T-helper 9 cell (primary cell): ENCODE data around the gene AJAP1.

Source experiments
- DNase-seq: peaks from one replicate; pipeline ENCODE4 v3.0.0-alpha.2; 2020

The AJAP1 gene

DNA sequence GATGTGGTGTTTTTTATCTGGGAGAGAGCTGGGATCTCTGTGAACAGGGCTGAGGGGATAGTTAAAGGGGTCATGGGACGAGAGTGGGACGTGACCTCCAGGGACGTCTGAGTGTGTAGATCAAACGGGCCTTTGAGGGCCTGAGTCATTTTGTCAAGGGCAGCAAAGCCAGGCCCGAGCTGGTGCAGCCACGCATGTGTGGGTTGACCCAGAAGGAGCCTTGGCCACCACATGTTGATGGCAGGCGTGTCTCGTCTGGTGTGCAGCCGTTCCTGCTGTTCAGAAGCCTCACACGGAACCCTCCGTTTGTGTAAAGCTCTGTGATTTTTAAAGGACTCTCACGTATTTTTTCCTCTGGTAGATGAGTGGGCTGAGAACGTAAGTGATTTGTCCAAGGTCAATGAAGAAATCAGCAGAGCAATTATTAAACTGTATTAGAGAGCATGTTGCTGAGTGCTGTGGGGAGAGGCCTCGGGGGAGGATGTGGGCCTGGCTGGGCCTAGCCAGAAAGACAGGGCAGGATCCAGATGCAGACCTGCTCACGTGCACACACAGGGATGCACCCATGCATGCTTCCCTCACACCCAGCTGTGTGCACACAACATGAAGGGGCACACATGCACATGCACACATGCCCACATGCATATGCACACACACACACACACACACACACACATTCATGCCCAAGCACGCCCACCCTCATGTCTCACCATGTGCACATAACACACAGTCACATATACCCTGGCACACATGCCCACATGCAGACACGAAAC is 89.8 kb downstream of the AJAP1 start:
- DNase-seq = no peak

DNA sequence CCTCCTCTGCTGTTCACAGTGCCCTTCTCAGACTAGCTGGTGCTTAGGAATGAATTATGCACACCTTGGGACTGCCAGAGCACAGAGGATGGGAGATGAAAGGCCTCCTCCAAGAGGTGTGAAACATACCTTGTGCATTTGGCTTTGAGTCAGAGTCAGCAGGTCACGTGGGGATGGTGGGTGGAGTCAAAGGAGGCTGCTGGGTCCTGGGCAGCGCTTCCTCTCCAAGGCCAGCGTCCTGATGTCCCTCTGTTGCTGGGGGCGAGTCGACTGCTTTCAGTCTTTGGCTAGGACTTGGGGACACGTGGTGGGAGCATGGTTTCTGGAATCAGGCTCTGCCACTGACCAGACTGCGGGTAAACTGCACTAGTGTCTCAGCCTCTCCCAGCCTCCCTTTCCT is 91.2 kb downstream of the AJAP1 start:
- no peak for DNase-seq

DNA sequence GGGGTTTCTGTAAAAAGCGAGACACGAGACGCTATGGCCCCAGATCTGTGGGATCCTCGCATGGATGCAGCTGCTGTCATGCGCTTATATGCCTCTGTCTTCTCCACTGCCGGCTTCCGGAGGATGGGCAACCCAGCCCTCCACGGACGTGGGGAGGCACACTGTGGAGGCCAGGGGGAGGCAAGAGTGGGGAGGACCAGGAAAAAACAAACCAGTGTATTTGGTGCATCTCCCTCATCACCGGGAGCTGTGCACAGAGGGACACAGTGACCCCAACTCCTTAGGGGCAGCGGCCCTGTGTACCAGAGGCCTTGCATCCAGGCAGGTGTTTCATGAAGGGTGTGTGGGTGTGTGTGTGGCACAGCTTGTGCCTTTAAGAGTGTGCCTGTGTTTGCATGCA is 95.0 kb downstream of the AJAP1 start:
- DNase-seq = no peak

DNA sequence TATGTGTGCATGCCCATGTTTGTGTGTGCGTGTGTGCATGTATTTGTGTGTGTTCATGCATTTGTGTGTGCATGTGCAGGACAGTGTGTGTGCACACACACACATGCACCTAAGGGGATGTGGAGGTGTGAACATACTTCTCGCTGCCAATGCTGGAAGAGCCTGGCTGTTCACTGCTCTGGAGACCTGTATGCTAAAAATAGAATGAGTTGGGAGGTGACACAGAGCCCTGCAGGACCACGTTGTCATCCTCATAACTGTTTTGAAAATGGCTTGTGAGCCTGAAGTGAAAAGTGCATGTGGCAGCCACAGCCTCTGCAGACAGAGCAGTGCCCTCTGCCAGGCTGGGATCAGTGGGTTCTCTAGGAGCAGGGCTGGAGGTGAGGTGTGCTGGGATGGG is 95.8 kb downstream of the AJAP1 start:
- DNase-seq = no peak

DNA sequence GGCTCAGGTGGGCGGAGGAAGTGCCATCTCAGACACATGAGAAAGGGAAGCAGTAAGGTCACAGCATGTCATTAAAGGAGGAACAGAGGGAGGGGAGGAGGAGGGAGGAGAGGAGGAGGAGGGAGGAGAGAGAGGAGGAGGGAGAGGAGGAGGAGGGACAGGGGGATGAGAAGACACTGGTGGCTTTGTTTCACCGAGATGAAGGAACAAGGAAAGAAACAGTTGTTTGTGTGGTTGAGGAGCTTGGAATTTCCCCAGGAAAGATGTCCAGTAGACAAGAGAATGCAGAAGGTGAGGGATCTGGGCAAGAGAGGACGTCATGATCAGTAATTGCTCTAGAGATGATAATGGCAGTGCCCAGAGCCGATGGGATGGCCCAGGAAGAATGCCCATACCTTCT is 97.7 kb downstream of the AJAP1 start:
- no peak for DNase-seq

DNA sequence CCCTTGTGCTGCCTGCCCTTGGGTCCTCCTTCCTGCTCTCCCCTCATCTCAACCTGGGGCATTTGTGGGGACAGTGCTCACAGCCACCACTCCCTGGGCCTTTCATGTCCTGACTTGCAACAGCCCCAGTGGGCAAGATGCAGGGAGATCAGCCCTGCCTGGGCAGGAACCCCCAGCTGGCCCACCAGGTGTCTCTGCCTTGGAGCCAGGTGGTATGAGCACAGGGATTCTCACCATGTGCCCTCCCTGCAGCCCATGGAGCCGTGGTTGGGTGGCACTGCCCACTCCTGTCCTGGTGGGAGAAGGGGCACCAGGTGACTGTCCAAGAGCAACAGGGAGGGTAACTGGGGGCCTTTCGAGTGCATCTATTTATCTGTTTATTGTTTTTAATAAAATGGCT is 100.4 kb downstream of the AJAP1 start:
- DNase-seq = no peak

DNA sequence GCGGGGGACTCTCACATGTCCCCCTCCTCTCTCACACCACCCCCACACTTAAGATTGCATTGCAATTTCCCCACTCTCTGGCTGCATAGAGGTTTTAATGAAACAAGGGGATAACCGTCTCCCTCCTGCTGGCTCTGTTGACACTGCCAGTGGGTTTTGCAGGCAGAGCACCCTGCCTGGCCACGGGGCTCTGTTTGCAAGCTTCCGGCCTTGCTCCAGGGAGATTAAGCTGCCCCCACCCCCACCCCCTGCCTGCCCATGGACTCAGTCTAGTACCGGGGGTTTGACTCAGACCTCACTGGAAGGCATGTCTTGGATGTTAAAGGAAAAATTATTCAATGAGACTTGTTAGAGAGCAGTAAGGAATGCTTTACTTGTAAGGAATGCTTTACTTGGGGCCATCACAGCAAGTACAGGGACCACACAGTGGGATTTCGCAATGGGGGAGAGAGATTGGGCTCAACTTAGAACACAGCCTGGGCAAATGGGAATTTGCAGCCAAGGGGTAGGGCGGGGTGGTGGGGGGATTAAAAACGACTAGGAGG is 101.0 kb downstream of the AJAP1 start:
- DNase-seq = no peak

DNA sequence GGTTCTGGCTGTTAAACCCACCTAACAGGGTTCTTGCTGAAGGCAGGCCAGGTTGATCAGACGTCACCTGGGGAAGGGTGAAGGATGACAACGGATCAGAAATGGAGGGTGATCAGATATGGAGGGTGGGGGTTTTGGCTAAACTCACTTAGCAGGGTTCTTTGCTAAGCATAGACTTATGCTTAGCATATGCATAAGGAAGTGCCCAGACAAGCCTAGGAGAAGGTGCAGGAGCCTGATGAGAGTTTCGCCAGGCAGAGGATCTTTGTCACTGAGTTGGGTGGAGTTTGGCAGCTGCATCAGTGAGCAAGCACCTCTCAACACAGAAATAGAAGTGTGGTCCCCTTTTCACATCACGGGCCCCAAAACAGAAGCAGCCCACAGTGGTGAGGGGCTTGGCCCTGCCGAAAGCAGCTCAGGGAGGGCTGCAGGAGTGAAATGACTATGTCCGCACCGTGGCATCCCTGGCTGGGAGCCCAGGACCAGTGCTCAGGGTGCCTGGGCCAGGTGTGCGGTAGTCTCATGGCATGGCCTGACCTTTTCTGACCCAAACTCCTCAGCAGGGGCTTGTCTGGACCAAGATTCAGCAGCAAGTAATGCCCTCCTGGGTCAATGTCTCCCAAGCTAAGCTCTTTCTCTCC is 101.6 kb downstream of the AJAP1 start:
- no peak for DNase-seq

DNA sequence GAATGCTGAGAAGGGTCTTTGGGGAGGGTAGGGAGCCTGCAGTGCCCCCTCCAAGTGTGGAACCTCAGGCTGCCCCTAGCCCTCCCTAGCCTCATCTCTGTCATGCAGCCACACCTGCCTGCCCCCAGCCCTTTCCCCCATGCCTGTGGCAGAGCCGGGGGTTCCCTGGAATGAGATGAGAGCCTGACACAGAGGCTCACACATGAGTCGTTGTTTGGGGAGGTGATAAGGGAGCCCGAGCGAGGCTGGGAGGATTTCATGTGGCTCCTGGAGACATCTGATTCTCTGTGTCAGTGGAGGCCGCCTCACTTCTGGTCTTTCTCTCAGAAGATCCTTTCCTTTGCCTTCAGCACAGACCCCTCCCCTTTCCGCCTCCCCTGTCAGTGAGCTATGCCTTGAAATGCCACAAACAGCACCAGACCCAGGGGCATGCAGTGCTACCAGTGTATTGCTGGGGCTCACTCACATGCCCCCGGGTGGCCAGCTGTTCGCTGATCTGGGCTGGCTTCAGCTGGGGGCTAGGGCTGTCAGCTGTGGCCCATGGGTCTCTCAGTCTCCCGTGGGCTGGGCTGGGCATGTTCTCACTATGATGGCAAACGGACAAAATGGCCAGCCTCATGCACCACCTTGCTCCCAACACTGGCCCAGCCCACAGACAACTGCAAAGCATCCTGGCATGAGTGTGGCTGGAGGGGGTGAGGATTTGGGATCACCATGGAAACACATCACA is 102.6 kb downstream of the AJAP1 start:
- no peak for DNase-seq

DNA sequence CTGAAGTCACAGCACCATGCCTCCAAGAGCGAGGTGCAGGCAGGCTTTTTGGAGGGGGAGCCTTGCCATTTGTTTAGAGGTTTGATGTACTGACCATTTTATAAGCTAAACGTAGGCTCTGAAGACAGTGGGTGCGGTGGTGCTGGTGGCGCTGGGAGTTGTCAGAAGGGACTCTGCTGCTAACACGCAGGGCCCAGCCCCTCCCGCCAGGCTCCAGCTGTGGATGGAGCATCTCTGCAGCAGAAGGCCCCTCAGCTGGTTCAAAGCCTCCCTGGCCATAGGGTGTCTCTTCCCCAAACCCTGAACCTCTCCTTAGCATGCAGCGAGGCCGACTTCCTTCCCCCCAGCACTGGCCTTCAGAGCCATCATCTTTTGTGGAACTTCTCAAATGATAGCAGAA is 105.3 kb downstream of the AJAP1 start:
- DNase-seq = no peak

DNA sequence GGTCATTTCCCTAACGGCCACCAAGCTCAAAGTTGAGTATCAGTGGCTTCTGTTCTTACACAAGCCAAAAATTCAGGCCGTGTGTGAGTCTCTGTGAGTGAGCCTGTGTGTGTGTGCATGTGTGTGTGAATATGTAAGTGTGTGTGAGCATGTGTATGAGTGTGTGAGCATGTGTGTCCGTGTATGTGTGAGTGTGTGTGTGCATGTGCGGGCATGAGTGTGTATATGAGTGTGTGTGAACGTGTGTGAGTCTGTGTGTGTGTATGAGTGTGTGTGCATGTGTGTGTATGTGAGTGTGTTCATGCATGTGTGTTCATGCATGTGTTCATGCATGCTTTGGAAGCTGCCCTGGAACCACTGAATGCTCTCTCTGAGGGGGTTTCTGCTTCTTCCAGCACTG is 105.7 kb downstream of the AJAP1 start:
- no peak for DNase-seq

DNA sequence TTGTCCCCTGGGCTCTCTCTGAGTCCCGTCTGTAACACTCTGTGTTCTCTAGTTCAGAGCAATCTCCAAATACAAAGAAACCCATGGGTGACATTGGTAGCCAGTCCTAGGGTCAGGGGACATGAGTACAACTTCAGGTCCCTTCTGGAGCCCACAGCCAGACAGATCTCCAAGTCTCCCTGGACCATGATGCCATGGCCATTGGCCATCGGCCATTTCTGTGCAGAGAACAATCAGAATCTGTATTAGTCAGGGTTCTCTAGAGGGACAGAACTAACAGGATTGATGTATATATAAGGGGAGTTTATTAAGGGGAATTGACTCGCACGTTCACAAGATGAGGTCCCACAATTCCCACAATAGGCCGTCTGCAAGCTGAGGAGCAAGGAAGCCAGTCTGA is 106.9 kb downstream of the AJAP1 start:
- DNase-seq = no peak

DNA sequence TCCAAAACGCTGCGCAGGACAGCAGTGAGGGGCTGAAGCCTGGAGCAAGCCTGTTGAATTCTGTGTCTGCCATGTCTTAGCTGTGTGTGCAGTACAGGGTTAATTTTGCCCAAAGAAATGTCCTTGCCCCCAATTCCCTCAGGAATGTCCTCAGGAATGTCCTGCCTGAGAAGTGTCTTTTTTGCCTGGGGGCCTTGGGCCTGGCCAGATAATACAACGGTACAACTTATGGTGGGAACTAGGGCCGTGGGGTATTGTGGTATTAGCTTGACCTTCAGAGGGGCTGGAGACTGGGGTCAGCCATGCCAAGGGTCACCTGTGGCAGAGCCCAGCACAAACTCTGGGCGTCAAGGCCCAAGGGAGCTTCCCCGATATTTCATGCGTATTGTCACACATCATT is 107.7 kb downstream of the AJAP1 start:
- DNase-seq = no peak

DNA sequence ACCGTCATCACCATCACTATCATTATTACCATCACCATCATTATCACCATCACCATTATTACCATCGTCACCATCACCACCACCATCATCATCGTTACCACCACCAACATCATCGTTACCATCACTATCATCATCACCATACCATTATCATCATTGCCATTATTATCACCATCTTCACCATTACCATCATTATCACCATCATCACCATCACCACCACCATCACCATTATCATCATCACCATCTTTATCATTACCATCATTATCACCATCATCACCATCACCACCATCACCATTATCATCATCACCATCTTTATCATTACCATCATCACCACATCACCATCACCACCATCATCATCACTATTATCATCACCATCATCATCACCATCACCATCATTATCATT is 112.9 kb downstream of the AJAP1 start:
- no peak for DNase-seq

DNA sequence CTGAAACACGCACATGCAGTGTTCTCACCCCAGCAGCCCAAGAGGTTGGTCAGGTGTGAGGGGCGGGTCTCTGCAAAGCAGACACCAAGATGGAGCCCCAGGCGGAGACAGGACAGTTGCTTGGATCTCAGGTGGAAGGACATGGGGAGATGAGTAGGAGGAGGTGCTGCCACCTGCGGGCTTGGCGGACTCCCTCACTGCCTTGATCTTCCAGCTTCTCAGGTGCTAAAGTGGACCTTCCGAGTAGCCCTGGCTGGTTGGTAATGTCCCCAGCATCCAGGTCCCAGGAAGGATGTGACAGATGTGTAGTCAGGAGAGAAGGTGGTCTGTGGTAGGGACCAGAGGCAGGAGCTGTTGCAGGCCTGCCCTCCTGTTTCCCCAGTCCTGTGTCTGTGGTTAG is 114.1 kb downstream of the AJAP1 start:
- DNase-seq = no peak

DNA sequence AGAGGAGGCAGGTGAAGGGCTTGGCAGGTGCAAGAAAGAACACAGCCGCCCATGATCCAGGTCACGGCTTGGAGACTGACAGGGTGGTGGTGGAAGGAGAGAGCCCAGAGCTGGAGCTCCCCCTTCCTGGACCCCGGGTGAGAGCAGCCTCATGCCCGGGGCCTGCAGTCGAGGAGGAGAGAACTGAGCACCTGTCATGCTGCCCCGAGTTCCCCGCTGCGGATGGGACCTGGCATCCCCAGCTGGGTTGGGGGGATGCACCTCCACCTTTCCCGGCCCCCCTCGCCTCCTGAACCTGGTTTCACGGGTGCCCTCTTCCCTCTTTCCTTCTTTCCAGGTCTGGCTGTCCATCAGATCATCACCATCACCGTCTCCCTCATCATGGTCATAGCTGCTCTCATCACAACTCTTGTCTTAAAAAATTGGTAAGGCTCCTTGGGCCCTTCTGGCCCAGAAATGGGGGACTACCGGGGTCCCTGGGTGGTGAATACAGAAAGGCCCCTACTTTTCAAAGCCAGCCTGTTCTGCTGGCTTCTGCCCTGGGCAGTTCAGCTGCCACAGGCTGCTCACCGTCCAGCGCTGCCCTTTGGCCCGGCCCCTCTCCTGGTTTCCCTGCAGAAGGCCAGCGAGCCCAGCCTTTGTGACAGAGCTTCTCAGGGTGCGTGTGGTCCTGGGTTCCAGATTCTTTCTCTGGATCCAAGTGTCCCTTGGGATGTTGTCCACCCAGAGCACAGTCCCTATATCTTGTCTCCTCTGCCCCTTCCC is 115.3 kb downstream of the AJAP1 start:
- no peak for DNase-seq

DNA sequence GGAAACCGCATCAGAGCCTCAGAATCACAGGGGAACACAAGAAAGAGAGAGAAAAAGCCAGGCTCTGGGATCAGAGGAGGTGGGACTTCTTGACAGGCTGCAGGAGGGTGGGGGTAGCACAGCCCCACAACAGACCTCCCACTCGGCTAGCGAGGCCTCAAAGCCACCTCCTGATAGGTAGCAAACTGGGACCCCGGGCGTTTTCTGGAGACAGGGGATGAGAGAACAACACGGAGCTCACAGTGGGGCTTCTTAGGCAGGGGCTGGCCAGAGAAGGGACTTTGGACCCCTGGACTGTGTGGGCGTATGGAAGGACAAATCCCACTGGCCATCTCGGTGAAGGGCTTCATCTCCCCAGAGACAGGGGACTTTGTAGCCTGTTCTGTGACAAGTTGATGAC is 116.3 kb downstream of the AJAP1 start:
- DNase-seq = no peak

DNA sequence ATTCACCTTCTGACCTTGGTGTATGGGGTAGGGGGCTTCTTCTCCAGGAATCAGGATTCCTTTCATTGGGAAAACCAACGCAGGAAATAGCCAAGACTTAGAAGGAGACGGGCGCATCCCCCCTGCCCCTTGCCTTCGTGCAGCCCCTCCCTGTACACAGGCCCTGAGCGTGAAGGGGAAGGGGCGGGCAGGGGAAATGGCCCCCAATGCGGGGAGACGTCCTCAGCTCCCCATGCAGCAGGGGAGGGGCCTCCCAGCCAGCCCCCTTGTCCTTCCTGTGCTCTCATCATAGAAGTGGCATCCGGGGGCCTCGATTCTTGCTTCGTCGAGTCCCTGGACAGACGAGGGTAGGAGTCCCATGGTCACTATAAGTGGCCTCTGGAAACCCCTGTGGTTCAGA is 116.9 kb downstream of the AJAP1 start:
- DNase-seq = no peak

DNA sequence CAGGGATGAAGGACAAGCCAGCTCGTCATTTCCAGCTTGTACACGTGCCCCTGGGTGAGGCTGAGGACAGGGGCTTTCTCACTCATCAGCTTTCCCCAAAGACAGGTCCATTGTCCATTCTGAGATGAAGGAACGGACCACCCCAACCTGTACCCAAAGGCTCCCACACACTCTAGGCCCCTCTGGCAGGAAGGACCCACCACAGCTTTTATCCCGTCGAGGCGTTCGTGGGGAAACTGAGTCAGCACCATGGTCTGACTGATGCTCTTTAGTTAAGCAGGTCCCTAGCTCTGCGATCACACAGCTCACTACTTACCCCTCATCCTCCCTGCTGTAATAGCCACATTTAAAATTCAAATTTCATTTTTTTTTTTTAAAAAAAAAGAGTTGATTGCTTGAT is 117.3 kb downstream of the AJAP1 start:
- no peak for DNase-seq

DNA sequence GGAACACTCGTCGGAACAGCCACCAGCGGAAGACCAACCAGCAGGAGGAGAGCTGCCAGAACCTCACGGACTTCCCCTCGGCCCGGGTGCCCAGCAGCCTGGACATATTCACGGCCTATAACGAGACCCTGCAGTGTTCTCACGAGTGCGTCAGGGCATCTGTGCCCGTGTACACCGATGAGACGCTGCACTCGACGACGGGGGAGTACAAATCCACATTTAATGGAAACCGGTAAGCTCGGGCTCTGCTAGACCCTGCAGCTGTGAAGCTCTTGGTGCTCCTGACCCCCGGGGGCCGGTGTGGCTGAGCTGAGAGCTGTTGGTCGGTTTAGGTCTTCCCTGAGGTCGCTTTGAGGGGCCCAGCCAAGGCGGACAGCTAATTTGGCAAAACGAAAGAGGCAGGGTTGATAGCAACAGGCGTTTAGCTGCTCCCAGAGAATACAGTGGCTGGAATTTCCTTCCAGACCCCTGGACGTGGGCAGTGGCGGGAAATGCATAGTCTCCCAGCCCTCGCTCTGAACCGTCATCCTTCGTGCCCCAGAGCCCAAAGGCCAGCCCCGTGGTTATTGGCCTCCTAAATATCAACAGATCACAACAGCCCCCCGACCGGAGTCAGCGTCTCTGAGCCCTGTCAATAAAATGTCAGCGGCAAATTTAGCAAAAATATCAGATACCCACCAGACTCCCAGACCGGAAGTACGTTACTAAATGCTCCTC is 118.0 kb downstream of the AJAP1 start:
- no peak for DNase-seq

DNA sequence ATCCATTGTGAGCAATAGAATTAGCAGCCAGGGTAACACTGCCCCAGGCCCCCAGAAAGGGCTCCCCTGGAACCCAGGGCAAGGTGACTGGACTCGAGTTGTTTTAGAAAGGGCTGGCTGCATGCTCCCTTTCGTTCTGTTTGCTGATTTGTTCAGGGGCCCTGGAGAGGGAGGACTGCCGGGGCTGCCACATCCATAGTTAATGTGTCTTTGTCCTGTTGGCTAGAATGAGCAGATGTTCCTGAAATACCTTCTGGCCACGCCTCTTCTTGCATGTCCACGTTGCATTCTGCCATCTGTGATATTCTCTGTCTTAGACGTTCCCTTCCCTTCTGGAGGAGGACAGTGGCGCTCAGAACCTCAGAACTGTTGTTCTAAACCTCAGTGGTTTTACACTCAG is 118.8 kb downstream of the AJAP1 start:
- no peak for DNase-seq

DNA sequence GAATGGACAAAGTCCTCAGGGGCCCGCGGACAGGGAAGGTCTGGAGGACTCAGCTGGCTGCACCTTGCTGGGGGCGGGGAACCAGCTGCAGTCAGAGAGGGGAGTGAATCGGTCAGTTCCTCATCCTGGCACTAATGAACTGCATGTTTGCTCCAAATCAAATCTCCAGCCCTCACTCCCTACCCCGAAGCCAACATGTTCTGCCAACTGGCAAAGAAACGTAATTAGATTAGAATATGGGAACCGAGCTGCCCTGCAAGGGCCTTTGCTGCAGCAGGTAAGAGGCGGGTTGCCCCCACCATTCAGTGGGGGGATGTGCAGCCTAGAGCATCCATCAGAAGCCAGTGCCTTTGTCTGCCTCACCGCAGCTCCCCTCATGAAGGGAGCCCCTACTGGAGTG is 121.1 kb downstream of the AJAP1 start:
- DNase-seq = no peak
